Liver (tissue), 9 donors: ENCODE data around the gene OR12D3. TPM values are rescaled to one million over a fixed set of nuclear protein-coding genes. Genes with fewer than 3 reads are reported as not detected.

Source experiments
- DNase-seq: peaks from one replicate; pipeline ENCODE4 v3.0.0-alpha.2; 2017; ENCODE audit warnings: low spot score
- H3K27ac ChIP-seq, 2 donors: one replicate each; pipeline ENCODE4 v1.7.0; 2013; ENCODE audit warnings: inconsistent platforms in 2 of 2, low read length in 2 of 2, control low read depth in 1 of 2, low read depth in 1 of 2, mild to moderate bottlenecking in 1 of 2
- H3K27me3 ChIP-seq, 4 donors: one replicate each; pipeline versions ENCODE4 v1.6.1 to v1.7.0; 2013; ENCODE audit warnings: low read length in 3 of 4, inconsistent platforms in 1 of 4, mild to moderate bottlenecking in 1 of 4, moderate library complexity in 1 of 4; ENCODE audit not compliant: control insufficient read depth in 4 of 4, insufficient read depth in 4 of 4
- H3K36me3 ChIP-seq, 4 donors: one replicate each; pipeline versions ENCODE4 v1.6.1 to v1.7.0; 2013; ENCODE audit warnings: low read length in 3 of 4, mild to moderate bottlenecking in 3 of 4, low read depth in 1 of 4, moderate library complexity in 1 of 4; ENCODE audit not compliant: control insufficient read depth in 4 of 4, insufficient read depth in 3 of 4
- H3K4me1 ChIP-seq, 4 donors: one replicate each; pipeline versions ENCODE4 v1.6.1 to v1.7.0; 2013; ENCODE audit warnings: low read length in 3 of 4, mild to moderate bottlenecking in 3 of 4, moderate library complexity in 1 of 4; ENCODE audit not compliant: control insufficient read depth in 4 of 4, insufficient read depth in 4 of 4
- H3K4me3 ChIP-seq, 3 donors: one replicate each; pipeline versions ENCODE4 v1.6.1 to v1.7.0; 2013; ENCODE audit warnings: low read length in 3 of 3, control low read depth in 1 of 3, low read depth in 1 of 3, mild to moderate bottlenecking in 1 of 3
- H3K9ac ChIP-seq, 2 donors: one replicate each; pipeline ENCODE4 v1.7.0; 2013; ENCODE audit warnings: low read length in 2 of 2, mild to moderate bottlenecking in 2 of 2, moderate library complexity in 2 of 2, control low read depth in 1 of 2, low read depth in 1 of 2
- H3K9me3 ChIP-seq, 4 donors: one replicate each; pipeline versions ENCODE4 v1.6.1 to v1.7.0; 2013; ENCODE audit warnings: low read length in 3 of 4; ENCODE audit not compliant: control insufficient read depth in 4 of 4
- HNF4A ChIP-seq, 2 donors: conservative IDR thresholded peaks; 2 replicates each; pipeline ENCODE4 v1.6.1; 2016; ENCODE audit warnings: antibody characterized with exemption in 2 of 2, mild to moderate bottlenecking in 2 of 2
- HNF4G ChIP-seq: IDR thresholded peaks from 2 replicates; pipeline ENCODE4 v1.6.1; 2016; ENCODE audit warnings: antibody characterized with exemption
- JUND ChIP-seq, 2 donors: IDR thresholded peaks; 2 replicates each; pipeline ENCODE4 v1.6.1; 2016; ENCODE audit warnings: antibody characterized with exemption in 2 of 2
- RAD21 ChIP-seq, 2 donors: IDR thresholded peaks; 2 replicates each; pipeline ENCODE4 v1.6.1; 2016; ENCODE audit warnings: antibody characterized with exemption in 2 of 2, mild to moderate bottlenecking in 2 of 2
- RXRA ChIP-seq, 2 donors: IDR thresholded peaks; 2 replicates each; pipeline ENCODE4 v1.6.1; 2017 to 2018; ENCODE audit warnings: antibody characterized with exemption in 2 of 2, mild to moderate bottlenecking in 1 of 2
- TAF1 ChIP-seq: conservative IDR thresholded peaks from 2 replicates; pipeline ENCODE4 v1.6.1; 2016; ENCODE audit warnings: antibody characterized with exemption, mild to moderate bottlenecking
- WGBS: extraction: QIAGEN DNeasy Blood & Tissue Kit; methylation state at CpG from one replicate; pipeline ENCODE4 v1.1.7; 2013; 5-methylcytosine and 5-hydroxymethylcytosine counted together
- polyA plus RNA-seq, 2 donors: library from polyadenylated mRNA; stranded (reverse) in 1 of 2; unstranded in 1 of 2; fragments of 200-250 nt in 1 of 2; fragments of >200 nt in 1 of 2; fragmentation: Nextera tagmentation in 1 of 2; extraction: Ambion mirVana in 1 of 2; gene quantifications; one replicate each; pipeline versions ENCODE4 v1.2.1 to v1.2.3, GENCODE V29; 2013 to 2015
- total RNA-seq, 2 donors: library from RNA; depleted of rRNA; stranded (reverse); fragments of >200 nt; gene quantifications; one replicate each; pipeline ENCODE4 v1.2.3, GENCODE V29; 2014
- TF ChIP-seq, protein P1 (sequence below): fragments of 150-350 bp; IDR thresholded peaks from 2 replicates; pipeline ENCODE4 v1.5.1; 2017; ENCODE audit warnings: improper control_type of control experiment, low read depth, low read length; ENCODE audit not compliant: missing input control
- TF ChIP-seq, protein P2 (sequence below): IDR thresholded peaks from 2 replicates; pipeline ENCODE4 v1.6.1; 2016; ENCODE audit warnings: antibody characterized with exemption
- TF ChIP-seq, protein P3 (sequence below): IDR thresholded peaks from 2 replicates; pipeline ENCODE4 v1.6.1; 2016; ENCODE audit warnings: antibody characterized with exemption
- TF ChIP-seq, protein P4 (sequence below): IDR thresholded peaks from 2 replicates; pipeline ENCODE4 v1.6.1; 2016; ENCODE audit warnings: antibody characterized with exemption, mild to moderate bottlenecking
- donor health status: healthy.
- donor health status: healthy.
- donor health status: healthy.
- donor health status: healthy.
- donor health status: healthy.

Gene OR12D3, protein sequence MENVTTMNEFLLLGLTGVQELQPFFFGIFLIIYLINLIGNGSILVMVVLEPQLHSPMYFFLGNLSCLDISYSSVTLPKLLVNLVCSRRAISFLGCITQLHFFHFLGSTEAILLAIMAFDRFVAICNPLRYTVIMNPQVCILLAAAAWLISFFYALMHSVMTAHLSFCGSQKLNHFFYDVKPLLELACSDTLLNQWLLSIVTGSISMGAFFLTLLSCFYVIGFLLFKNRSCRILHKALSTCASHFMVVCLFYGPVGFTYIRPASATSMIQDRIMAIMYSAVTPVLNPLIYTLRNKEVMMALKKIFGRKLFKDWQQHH
- total RNA-seq = not detected
- not detected for polyA plus RNA-seq

DNA sequence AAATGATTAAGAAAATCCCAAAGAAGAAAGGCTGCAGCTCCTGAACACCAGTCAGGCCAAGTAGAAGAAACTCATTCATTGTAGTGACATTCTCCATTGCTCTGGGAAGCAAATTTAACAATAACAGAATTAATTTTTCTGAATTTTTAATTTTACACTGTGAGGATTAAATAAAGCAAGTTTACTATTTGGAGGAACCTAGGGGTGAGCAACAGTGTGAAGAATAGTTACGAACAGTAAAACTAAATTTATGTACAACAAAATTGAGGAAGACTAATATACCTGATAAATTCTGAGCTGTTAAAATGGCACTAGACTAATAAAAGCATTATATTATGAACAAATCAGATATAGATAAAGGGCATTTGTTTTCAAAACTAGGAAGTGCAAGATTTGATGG, at the start of gene OR12D3:
Gene OR12D3 (minus strand): TSS at position 101 of the 400 bp plus-strand sequence. CDS start 4 bp downstream, at position 97.
- no peaks in the 10 kb centered on the region for H3K4me1 ChIP-seq
- H3K27ac ChIP-seq = no peak within 1 kb of the TSS
- H3K4me3 ChIP-seq = no peak within 1 kb of the TSS
- TF ChIP-seq JUND (IDR thresholded peaks at IDR 0.05) (no peak), RXRA (IDR thresholded peaks at IDR 0.05) (no peak)
- TF ChIP-seq, protein P1, sequence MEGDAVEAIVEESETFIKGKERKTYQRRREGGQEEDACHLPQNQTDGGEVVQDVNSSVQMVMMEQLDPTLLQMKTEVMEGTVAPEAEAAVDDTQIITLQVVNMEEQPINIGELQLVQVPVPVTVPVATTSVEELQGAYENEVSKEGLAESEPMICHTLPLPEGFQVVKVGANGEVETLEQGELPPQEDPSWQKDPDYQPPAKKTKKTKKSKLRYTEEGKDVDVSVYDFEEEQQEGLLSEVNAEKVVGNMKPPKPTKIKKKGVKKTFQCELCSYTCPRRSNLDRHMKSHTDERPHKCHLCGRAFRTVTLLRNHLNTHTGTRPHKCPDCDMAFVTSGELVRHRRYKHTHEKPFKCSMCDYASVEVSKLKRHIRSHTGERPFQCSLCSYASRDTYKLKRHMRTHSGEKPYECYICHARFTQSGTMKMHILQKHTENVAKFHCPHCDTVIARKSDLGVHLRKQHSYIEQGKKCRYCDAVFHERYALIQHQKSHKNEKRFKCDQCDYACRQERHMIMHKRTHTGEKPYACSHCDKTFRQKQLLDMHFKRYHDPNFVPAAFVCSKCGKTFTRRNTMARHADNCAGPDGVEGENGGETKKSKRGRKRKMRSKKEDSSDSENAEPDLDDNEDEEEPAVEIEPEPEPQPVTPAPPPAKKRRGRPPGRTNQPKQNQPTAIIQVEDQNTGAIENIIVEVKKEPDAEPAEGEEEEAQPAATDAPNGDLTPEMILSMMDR = no peak
- TF ChIP-seq, protein P2, sequence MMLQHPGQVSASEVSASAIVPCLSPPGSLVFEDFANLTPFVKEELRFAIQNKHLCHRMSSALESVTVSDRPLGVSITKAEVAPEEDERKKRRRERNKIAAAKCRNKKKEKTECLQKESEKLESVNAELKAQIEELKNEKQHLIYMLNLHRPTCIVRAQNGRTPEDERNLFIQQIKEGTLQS = no peak
- H3K36me3 ChIP-seq = no peaks in the 10 kb centered on the region
- no peak within 1 kb of the TSS for H3K9ac ChIP-seq
- 92% methylated on average over 1 of the region's 1 CpG for WGBS
- H3K27me3 ChIP-seq = no peaks in the 10 kb centered on the region
- no peak for DNase-seq
- H3K9me3 ChIP-seq = no peaks in the 10 kb centered on the region

DNA sequence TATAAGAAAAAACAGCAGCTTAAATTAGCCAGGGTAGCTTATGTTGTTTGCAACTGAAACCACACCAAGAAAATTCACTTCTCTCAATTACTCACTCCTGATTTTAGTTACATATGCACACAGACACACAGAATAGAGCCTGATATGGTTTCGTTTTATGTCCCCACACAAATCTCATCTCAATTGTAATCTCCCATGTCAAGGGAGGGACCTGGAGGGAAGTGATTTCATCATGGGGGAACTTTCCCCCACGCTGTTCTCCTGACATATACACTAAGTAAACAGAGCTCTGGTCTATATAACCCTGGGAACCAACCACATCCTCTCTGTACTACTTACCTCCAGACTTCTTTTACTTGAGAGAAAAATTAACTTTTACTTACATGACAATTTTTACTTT, 49.5 kb upstream of the OR12D3 start:
- peaks cover 0 to 6% (median 0%) of the 10 kb centered on the region in 4 donors for H3K27me3 ChIP-seq
- H3K9me3 ChIP-seq = no peaks in the 10 kb centered on the region
- H3K4me3 ChIP-seq = no peak overlapping the region
- no peak for DNase-seq
- no peak overlapping the region for H3K27ac ChIP-seq
- H3K36me3 ChIP-seq = no peaks in the 10 kb centered on the region
- no peaks in the 10 kb centered on the region for H3K4me1 ChIP-seq
- no peak for TF ChIP-seq RAD21 (IDR thresholded peaks at IDR 0.05)
- H3K9ac ChIP-seq = no peak overlapping the region
- WGBS = 40% methylated on average over 2 of the region's 2 CpGs

DNA sequence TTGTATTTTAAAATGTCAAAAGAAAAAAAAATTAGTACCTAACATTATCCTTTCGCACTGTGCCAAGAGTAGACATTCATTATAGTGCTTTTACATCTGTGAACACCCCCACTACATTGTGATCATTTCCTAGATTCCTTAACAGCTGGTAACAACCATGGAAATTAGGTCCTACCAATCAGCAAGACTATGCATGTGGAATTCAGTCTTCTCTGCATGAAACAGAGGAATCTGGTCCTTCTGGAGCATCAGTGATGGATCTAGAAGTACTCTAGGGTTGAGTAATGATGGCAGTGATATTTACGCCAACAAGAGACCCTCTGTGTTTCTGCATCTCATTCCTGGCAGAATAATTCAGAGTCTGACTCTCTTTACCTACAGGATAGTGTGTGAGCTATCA, 49.1 kb upstream of the OR12D3 start:
- Histone ChIP-seq H3K9ac (no peak overlapping the region), H3K27ac (no peak overlapping the region), H3K36me3 (no peaks in the 10 kb centered on the region), H3K4me3 (no peak overlapping the region), H3K4me1 (no peaks in the 10 kb centered on the region), H3K27me3 (peaks cover 0 to 6% (median 0%) of the 10 kb centered on the region in 4 donors), H3K9me3 (no peaks in the 10 kb centered on the region)
- TF ChIP-seq, protein P3, sequence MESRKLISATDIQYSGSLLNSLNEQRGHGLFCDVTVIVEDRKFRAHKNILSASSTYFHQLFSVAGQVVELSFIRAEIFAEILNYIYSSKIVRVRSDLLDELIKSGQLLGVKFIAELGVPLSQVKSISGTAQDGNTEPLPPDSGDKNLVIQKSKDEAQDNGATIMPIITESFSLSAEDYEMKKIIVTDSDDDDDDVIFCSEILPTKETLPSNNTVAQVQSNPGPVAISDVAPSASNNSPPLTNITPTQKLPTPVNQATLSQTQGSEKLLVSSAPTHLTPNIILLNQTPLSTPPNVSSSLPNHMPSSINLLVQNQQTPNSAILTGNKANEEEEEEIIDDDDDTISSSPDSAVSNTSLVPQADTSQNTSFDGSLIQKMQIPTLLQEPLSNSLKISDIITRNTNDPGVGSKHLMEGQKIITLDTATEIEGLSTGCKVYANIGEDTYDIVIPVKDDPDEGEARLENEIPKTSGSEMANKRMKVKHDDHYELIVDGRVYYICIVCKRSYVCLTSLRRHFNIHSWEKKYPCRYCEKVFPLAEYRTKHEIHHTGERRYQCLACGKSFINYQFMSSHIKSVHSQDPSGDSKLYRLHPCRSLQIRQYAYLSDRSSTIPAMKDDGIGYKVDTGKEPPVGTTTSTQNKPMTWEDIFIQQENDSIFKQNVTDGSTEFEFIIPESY = no peak
- TF ChIP-seq, protein P4, sequence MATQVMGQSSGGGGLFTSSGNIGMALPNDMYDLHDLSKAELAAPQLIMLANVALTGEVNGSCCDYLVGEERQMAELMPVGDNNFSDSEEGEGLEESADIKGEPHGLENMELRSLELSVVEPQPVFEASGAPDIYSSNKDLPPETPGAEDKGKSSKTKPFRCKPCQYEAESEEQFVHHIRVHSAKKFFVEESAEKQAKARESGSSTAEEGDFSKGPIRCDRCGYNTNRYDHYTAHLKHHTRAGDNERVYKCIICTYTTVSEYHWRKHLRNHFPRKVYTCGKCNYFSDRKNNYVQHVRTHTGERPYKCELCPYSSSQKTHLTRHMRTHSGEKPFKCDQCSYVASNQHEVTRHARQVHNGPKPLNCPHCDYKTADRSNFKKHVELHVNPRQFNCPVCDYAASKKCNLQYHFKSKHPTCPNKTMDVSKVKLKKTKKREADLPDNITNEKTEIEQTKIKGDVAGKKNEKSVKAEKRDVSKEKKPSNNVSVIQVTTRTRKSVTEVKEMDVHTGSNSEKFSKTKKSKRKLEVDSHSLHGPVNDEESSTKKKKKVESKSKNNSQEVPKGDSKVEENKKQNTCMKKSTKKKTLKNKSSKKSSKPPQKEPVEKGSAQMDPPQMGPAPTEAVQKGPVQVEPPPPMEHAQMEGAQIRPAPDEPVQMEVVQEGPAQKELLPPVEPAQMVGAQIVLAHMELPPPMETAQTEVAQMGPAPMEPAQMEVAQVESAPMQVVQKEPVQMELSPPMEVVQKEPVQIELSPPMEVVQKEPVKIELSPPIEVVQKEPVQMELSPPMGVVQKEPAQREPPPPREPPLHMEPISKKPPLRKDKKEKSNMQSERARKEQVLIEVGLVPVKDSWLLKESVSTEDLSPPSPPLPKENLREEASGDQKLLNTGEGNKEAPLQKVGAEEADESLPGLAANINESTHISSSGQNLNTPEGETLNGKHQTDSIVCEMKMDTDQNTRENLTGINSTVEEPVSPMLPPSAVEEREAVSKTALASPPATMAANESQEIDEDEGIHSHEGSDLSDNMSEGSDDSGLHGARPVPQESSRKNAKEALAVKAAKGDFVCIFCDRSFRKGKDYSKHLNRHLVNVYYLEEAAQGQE = no peak
- TF ChIP-seq HNF4A (conservative IDR thresholded peaks at IDR 0.05) = no peak
- no peak for TF ChIP-seq HNF4G
- TF ChIP-seq, protein P2 = no peak
- TF ChIP-seq TAF1 = no peak
- TF ChIP-seq RXRA (IDR thresholded peaks at IDR 0.05) = no peak
- WGBS = 93% methylated on average over 2 of the region's 2 CpGs
- no peak for DNase-seq
